ENCODE data around the gene MRPS23. TPM values are rescaled to one million over a fixed set of nuclear protein-coding genes. Genes with fewer than 3 reads are reported as not detected.

The MRPS23 gene
- total and polyA plus RNA-seq, 2 of the 13 experiments (the other 11 are each of a cell fraction or from before 2014, with no cell fraction given): 63.2 to 181 TPM

- WGBS (ENCODE audit: low lambda C conversion rate): 92% methylated on average over 9 of the region's 9 CpGs
- BruUV-seq (replicated peaks): TSS peak; percentile 36
- no peak for ATAC-seq
- no peak for DNase-seq (ENCODE audit: low spot score)
- in situ Hi-C loops (cut with HindIII; ENCODE audit: extremely low pct_ligation_motif_present, low pct_unique_long_range_greater_than_20kb) (no loop called here), intact Hi-C loops (cut with micrococcal nuclease; ENCODE audit: unreplicated experiment) (no loop called here)
- Histone ChIP-seq H3K36me3 (replicated peaks in 1 of 2; ENCODE audit: control insufficient read depth in 1 of 2, insufficient read depth in 2 of 2, low read length in 2 of 2) (peaks cover 0 to 7% of the 10 kb centered on the region in 2 experiments; a peak in 1 of 5 replicates), H3K9me3 (ENCODE audit: low read length) (no peaks in the 10 kb centered on the region), H3K4me1 (ENCODE audit: insufficient read depth, low read length) (peaks cover 52% of the 10 kb centered on the region), H2AFZ (ENCODE audit: low read length) (no peak overlapping the region), H3K27ac (ENCODE audit: extremely low read length, insufficient read depth, low read length) (no peak overlapping the region), H3K79me2 (ENCODE audit: insufficient read depth, low read length) (no peaks in the 10 kb centered on the region), H3K4me3 (replicated peaks in 1 of 3; ENCODE audit: insufficient read depth in 1 of 3, low read depth in 2 of 3, low read length in 3 of 3) (no peak overlapping the region), H3K9ac (ENCODE audit: insufficient read depth, low read depth, low read length) (no peak overlapping the region), H4K20me1 (ENCODE audit: insufficient read depth, low read length) (no peaks in the 10 kb centered on the region), H3K27me3 (ENCODE audit: control insufficient read depth in 1 of 2, insufficient read depth in 2 of 2, low read length in 2 of 2) (no peaks in the 10 kb centered on the region), H3K4me2 (ENCODE audit: low read depth, low read length) (no peak overlapping the region)
- ChIA-PET CTCF (ENCODE audit: low intra/inter-chr PET ratio, low total read pairs) (no interaction called here), POLR2A (interaction anchor here (0.7 to 4.7 kb wide), 7 partner anchors 9 to 900 kb away, joined by 3 to 32 read pairs (median 7); partner anchors contain the start of genes MRPS23 and SRSF1)
- FAIRE-seq: no peak
- TF ChIP-seq ZNF274 (CRISPR knock-in tag; IDR thresholded peaks at IDR 0.05) (0 out of 2 replicates have a peak, but pooled peaks have one; percentile 12), SP4 (CRISPR knock-in tag; IDR thresholded peaks at IDR 0.05) (no peak), ZBTB7B (CRISPR knock-in tag; IDR thresholded peaks at IDR 0.05) (no peak), NKX3-1 (CRISPR knock-in tag; IDR thresholded peaks at IDR 0.05) (no peak), SPEN (CRISPR knock-in tag; IDR thresholded peaks at IDR 0.05; ENCODE audit: low read depth) (0 out of 2 replicates have a peak, but pooled peaks have one; percentile 6), ZC3H13 (CRISPR knock-in tag; IDR thresholded peaks at IDR 0.05) (peak; percentile 67; the same call in 1 of the 2 replicates), JUNB (CRISPR knock-in tag; IDR thresholded peaks at IDR 0.05; ENCODE audit: borderline replicate concordance) (no peak), ZNF589 (CRISPR knock-in tag; conservative IDR thresholded peaks at IDR 0.05) (0 out of 2 replicates have a peak, but pooled peaks have one; percentile 33), SSRP1 (CRISPR knock-in tag; IDR thresholded peaks at IDR 0.05) (no peak), ZMYM3 (CRISPR knock-in tag; IDR thresholded peaks at IDR 0.05) (no peak), GMEB1 (CRISPR knock-in tag; IDR thresholded peaks at IDR 0.05; ENCODE audit: borderline replicate concordance) (no peak), ZNF263 (CRISPR knock-in tag; IDR thresholded peaks at IDR 0.05) (peak; percentile 70; the same call in 1 of the 2 replicates), NCOA5 (CRISPR knock-in tag; IDR thresholded peaks at IDR 0.05) (no peak), KLF13 (CRISPR knock-in tag; IDR thresholded peaks at IDR 0.05) (no peak)
- TF ChIP-seq, protein P1, sequence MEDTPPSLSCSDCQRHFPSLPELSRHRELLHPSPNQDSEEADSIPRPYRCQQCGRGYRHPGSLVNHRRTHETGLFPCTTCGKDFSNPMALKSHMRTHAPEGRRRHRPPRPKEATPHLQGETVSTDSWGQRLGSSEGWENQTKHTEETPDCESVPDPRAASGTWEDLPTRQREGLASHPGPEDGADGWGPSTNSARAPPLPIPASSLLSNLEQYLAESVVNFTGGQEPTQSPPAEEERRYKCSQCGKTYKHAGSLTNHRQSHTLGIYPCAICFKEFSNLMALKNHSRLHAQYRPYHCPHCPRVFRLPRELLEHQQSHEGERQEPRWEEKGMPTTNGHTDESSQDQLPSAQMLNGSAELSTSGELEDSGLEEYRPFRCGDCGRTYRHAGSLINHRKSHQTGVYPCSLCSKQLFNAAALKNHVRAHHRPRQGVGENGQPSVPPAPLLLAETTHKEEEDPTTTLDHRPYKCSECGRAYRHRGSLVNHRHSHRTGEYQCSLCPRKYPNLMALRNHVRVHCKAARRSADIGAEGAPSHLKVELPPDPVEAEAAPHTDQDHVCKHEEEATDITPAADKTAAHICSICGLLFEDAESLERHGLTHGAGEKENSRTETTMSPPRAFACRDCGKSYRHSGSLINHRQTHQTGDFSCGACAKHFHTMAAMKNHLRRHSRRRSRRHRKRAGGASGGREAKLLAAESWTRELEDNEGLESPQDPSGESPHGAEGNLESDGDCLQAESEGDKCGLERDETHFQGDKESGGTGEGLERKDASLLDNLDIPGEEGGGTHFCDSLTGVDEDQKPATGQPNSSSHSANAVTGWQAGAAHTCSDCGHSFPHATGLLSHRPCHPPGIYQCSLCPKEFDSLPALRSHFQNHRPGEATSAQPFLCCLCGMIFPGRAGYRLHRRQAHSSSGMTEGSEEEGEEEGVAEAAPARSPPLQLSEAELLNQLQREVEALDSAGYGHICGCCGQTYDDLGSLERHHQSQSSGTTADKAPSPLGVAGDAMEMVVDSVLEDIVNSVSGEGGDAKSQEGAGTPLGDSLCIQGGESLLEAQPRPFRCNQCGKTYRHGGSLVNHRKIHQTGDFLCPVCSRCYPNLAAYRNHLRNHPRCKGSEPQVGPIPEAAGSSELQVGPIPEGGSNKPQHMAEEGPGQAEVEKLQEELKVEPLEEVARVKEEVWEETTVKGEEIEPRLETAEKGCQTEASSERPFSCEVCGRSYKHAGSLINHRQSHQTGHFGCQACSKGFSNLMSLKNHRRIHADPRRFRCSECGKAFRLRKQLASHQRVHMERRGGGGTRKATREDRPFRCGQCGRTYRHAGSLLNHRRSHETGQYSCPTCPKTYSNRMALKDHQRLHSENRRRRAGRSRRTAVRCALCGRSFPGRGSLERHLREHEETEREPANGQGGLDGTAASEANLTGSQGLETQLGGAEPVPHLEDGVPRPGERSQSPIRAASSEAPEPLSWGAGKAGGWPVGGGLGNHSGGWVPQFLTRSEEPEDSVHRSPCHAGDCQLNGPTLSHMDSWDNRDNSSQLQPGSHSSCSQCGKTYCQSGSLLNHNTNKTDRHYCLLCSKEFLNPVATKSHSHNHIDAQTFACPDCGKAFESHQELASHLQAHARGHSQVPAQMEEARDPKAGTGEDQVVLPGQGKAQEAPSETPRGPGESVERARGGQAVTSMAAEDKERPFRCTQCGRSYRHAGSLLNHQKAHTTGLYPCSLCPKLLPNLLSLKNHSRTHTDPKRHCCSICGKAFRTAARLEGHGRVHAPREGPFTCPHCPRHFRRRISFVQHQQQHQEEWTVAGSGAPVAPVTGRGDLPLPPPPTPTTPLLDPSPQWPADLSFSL (CRISPR knock-in tag; IDR thresholded peaks at IDR 0.05): no peak
- TF ChIP-seq, protein P2, sequence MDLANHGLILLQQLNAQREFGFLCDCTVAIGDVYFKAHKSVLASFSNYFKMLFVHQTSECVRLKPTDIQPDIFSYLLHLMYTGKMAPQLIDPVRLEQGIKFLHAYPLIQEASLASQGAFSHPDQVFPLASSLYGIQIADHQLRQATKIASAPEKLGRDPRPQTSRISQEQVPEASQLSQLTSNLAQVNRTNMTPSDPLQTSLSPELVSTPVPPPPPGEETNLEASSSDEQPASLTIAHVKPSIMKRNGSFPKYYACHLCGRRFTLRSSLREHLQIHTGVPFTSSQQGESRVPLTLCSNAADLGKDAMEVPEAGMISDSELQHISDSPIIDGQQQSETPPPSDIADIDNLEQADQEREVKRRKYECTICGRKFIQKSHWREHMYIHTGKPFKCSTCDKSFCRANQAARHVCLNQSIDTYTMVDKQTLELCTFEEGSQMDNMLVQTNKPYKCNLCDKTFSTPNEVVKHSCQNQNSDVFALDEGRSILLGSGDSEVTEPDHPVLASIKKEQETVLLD (CRISPR knock-in tag; IDR thresholded peaks at IDR 0.05; ENCODE audit: low read depth): no peak
Observed at GRCh38 chr17:57869617-57870282, 19.9 kb upstream of the MRPS23 start.

All from HepG2 (cell line).